HuH-7.5 (cell line): Measurements from ENCODE around the gene SLCO3A1.
"Not testable (repeated sequence)": the region's sequence is repeated elsewhere in the genome, so short reads cannot be mapped to it uniquely, and the experiment has no call there.

ENCODE experiments used
- DNase-seq: peaks from one replicate; pipeline ENCODE4 v3.0.0; 2011; ENCODE audit warnings: low spot score

The SLCO3A1 gene

GRCh38 chr15:92162657-92163056, 309.1 kb downstream of the SLCO3A1 start:
- DNase-seq: no peak

GRCh38 chr15:92163641-92164040, 310.1 kb downstream of the SLCO3A1 start:
- no peak for DNase-seq

- peak; percentile 61 for DNase-seq
These were observed 311.0 kb downstream of the SLCO3A1 start for GRCh38 chr15:92164327-92165000.

GRCh38 chr15:92165001-92165346, 311.5 kb downstream of the SLCO3A1 start:
- no peak for DNase-seq

GRCh38 chr15:92166029-92166428, 312.5 kb downstream of the SLCO3A1 start:
- DNase-seq: no peak

GRCh38 chr15:92166751-92167405, 313.4 kb downstream of the SLCO3A1 start:
- no peak for DNase-seq

GRCh38 chr15:92167451-92167850, 313.9 kb downstream of the SLCO3A1 start:
- DNase-seq: no peak

- no peak for DNase-seq
These were observed 314.7 kb downstream of the SLCO3A1 start for GRCh38 chr15:92168066-92168683.

- DNase-seq: peak; percentile 57
These were observed 317.4 kb downstream of the SLCO3A1 start for GRCh38 chr15:92170897-92171296.

GRCh38 chr15:92178911-92179310, 325.4 kb downstream of the SLCO3A1 start:
- no peak for DNase-seq

GRCh38 chr15:92184142-92184541, 330.6 kb downstream of the SLCO3A1 start:
- no peak for DNase-seq

GRCh38 chr15:92184679-92185230, 331.2 kb downstream of the SLCO3A1 start:
- no peak for DNase-seq

- DNase-seq: no peak
These were observed 334.5 kb downstream of the SLCO3A1 start for GRCh38 chr15:92187975-92188374.

GRCh38 chr15:92189166-92189565, 335.7 kb downstream of the SLCO3A1 start:
- no peak for DNase-seq

GRCh38 chr15:92195241-92195640, 341.7 kb downstream of the SLCO3A1 start:
- no peak for DNase-seq

GRCh38 chr15:92196342-92196741, 342.8 kb downstream of the SLCO3A1 start:
- no peak for DNase-seq

GRCh38 chr15:92197746-92198145, 344.2 kb downstream of the SLCO3A1 start:
- DNase-seq: no peak

- DNase-seq: no peak
These were observed 347.4 kb downstream of the SLCO3A1 start for GRCh38 chr15:92200891-92201290.

- no peak for DNase-seq
These were observed 351.8 kb downstream of the SLCO3A1 start for GRCh38 chr15:92205255-92205739.

- DNase-seq: not testable (repeated sequence)
These were observed 354.1 kb downstream of the SLCO3A1 start for GRCh38 chr15:92207601-92208000.
